ENCODE results near the gene FAM13A. TPM values are rescaled to one million over a fixed set of nuclear protein-coding genes. Genes with fewer than 3 reads are reported as not detected.
A peak's percentile ranks its signal among the peaks of the same experiment; 100 is the strongest.

The FAM13A gene
- total RNA-seq, 2 donors from 2014 or later = 27.2 to 107 TPM

DNA sequence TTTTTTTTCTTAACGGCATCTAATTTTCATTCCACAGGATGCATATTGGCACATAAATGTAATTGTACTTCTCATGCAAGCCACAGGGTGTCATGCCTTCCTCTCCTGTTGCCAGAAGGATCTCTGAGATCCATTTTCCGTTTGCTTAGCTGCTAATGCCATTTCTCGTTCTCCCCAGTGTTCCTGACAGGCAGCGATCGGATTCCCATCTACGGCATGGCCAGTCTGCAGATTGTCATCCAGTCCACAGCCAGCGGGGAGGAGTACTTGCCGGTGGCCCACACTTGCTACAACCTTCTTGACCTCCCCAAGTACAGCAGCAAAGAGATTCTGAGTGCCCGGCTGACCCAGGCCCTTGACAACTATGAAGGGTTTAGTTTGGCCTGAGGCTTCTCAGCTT is 350.4 kb downstream of the FAM13A start:
- peak overlapping the region; percentile 53 to 54 for H3K27ac ChIP-seq
- no peaks in the 10 kb centered on the region for H3K4me1 ChIP-seq (replicated peaks)
- intact Hi-C loops (cut with DNase I) = loop anchor here (5.0 kb wide), 3 partner anchors 96 to 316 kb away; no protein-coding TSS in a partner anchor
- no peaks in the 10 kb centered on the region for H3K27me3 ChIP-seq (replicated peaks; ENCODE audit: insufficient read depth)
- peak; percentile 34 for TF ChIP-seq POLR2AphosphoS5 (IDR thresholded peaks at IDR 0.05)
- TF ChIP-seq POLR2A (IDR thresholded peaks at IDR 0.05) = no peak
- TF ChIP-seq CTCF (IDR thresholded peaks at IDR 0.05) = peak in 3 of 4 experiments; percentile 59 to 75 (median 62)
- no peaks in the 10 kb centered on the region for H3K9me3 ChIP-seq
- DNase-seq (ENCODE audit: low spot score) = peak; percentile 49
- WGBS = 33% methylated on average over 9 of the region's 9 CpGs
- H3K4me3 ChIP-seq = no peak overlapping the region
- H3K36me3 ChIP-seq = peaks cover 0 to 6% of the 10 kb centered on the region in 2 donors

- H3K4me1 ChIP-seq (replicated peaks) = no peaks in the 10 kb centered on the region
- H3K27me3 ChIP-seq (replicated peaks; ENCODE audit: insufficient read depth) = no peaks in the 10 kb centered on the region
- intact Hi-C loops (cut with DNase I) = loop anchor here (5.0 kb wide), 3 partner anchors 96 to 316 kb away; no protein-coding TSS in a partner anchor
- H3K27ac ChIP-seq = no peak overlapping the region
- WGBS = 47% methylated on average over 3 of the region's 3 CpGs
- no peak overlapping the region for H3K4me3 ChIP-seq
- H3K36me3 ChIP-seq = peaks cover 0 to 6% of the 10 kb centered on the region in 2 donors
- TF ChIP-seq CTCF (IDR thresholded peaks at IDR 0.05) = no peak
- no peak for TF ChIP-seq POLR2AphosphoS5 (IDR thresholded peaks at IDR 0.05)
- no peak for TF ChIP-seq POLR2A (IDR thresholded peaks at IDR 0.05)
- H3K9me3 ChIP-seq = no peaks in the 10 kb centered on the region
- no peak for DNase-seq (ENCODE audit: low spot score)
Observed at GRCh38 chr4:88705805-88706492, 351.0 kb downstream of the FAM13A start.

DNA sequence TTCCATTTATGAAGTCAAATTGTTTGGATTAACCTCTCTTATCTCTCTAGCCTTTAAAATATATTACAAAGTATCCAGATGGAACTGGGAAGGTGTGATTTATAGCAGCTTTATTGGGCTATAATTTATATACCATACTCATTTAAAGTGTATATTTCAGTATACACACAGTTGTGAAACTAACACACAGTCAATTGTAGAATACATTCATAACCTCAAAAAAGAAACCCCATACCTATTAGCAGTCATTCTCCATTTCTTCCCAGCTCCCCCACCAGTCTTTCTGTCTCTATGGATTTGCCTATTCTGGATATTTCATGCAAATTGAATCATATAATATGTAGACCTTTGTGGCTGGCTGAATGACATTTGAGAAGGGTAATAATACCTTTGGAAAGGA is 351.8 kb downstream of the FAM13A start:
- peaks cover 0 to 6% of the 10 kb centered on the region in 2 donors for H3K36me3 ChIP-seq

DNA sequence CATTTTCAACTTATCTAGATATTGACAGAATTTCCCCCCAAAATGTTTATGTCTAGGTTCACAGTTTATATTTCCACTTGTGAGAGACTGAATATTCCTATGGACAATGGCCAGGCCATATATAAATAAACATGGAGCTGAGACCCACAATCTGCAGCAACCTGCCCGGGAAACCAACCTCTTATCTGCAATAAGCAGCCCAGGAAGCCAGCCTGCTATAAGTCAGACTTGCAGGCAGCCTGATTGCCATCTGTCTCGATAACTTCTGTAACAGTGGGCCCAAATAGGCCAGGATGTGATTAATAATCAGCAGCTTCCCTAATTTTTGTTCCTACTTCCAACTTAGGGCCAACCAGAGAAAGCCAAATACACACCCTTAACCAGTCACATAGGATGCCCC is 354.2 kb downstream of the FAM13A start:
- Histone ChIP-seq H3K36me3 (peaks cover 0 to 6% of the 10 kb centered on the region in 2 donors), H3K9me3 (no peaks in the 10 kb centered on the region), H3K4me3 (no peak overlapping the region), H3K27ac (no peak overlapping the region), H3K4me1 (replicated peaks) (no peaks in the 10 kb centered on the region), H3K27me3 (replicated peaks; ENCODE audit: insufficient read depth) (no peaks in the 10 kb centered on the region)
- 83% methylated on average over 2 of the region's 2 CpGs for WGBS
- no peak for TF ChIP-seq POLR2A (IDR thresholded peaks at IDR 0.05)
- TF ChIP-seq POLR2AphosphoS5 (IDR thresholded peaks at IDR 0.05) = no peak
- no peak for TF ChIP-seq CTCF (IDR thresholded peaks at IDR 0.05)
- intact Hi-C loops (cut with DNase I) = no loop called here
- DNase-seq (ENCODE audit: low spot score) = no peak

More for the DNA sequence above, 351.8 kb downstream of the FAM13A start:
- no peak overlapping the region for H3K4me3 ChIP-seq
- no peak overlapping the region for H3K27ac ChIP-seq
- TF ChIP-seq POLR2AphosphoS5 (IDR thresholded peaks at IDR 0.05) = no peak
- no peak for TF ChIP-seq CTCF (IDR thresholded peaks at IDR 0.05)
- TF ChIP-seq POLR2A (IDR thresholded peaks at IDR 0.05) = no peak
- no peak for DNase-seq (ENCODE audit: low spot score)
- H3K4me1 ChIP-seq (replicated peaks) = no peaks in the 10 kb centered on the region
- intact Hi-C loops (cut with DNase I) = loop anchor here (5.0 kb wide), 3 partner anchors 97 to 317 kb away; no protein-coding TSS in a partner anchor
- no peaks in the 10 kb centered on the region for H3K27me3 ChIP-seq (replicated peaks; ENCODE audit: insufficient read depth)
- H3K9me3 ChIP-seq = no peaks in the 10 kb centered on the region

GRCh38 chr4:88698519-88698918 is 358.5 kb downstream of the FAM13A start:
- Histone ChIP-seq H3K4me3 (no peak overlapping the region), H3K36me3 (no peaks in the 10 kb centered on the region), H3K27me3 (replicated peaks; ENCODE audit: insufficient read depth) (no peaks in the 10 kb centered on the region), H3K9me3 (no peaks in the 10 kb centered on the region), H3K4me1 (replicated peaks) (no peaks in the 10 kb centered on the region), H3K27ac (no peak overlapping the region)
- TF ChIP-seq CTCF (IDR thresholded peaks at IDR 0.05) (no peak), POLR2A (IDR thresholded peaks at IDR 0.05) (no peak), POLR2AphosphoS5 (IDR thresholded peaks at IDR 0.05) (no peak)
- 96% methylated on average over 7 of the region's 7 CpGs for WGBS
- intact Hi-C loops (cut with DNase I) = no loop called here
- no peak for DNase-seq (ENCODE audit: low spot score)

All from prostate gland (tissue), 2 donors.